IMR-90 (cell line): Measurements from ENCODE around the gene BCL11B. TPM values are rescaled to one million over a fixed set of nuclear protein-coding genes. Genes with fewer than 3 reads are reported as not detected.

ENCODE experiments used
- ATAC-seq: fragments of 200-7000 bp; cut with Tn5 transposase; 2 replicates; pipeline ENCODE4 v1.9.1; 2020; ENCODE audit warnings: low read depth, mild to moderate bottlenecking, moderate library complexity
- BruUV-seq: library from RNA; stranded (reverse); fragments of 400-500 nt; replicated peaks from 2 replicates; lab custom pipeline; 2021; lab: Mats Ljungman, UMichigan
- CTCF ChIA-PET: fragments of 300-600 bp; formaldehyde crosslinking; extraction: SDS; loops from one replicate; lab custom pipeline; 2021; ENCODE audit warnings: antibody characterized with exemption; lab: Yijun Ruan, JAX
- POLR2A ChIA-PET: fragments of 300-600 bp; sonication (Branson Sonifier 250); formaldehyde crosslinking; loops from one replicate; lab custom pipeline; 2022; ENCODE audit warnings: antibody characterized with exemption; ENCODE audit not compliant: unreplicated experiment; lab: Charles Lee
- DNase-seq: peaks from one replicate; pipeline ENCODE4 v3.0.0; 2013
- H2AFZ ChIP-seq: replicated peaks from 2 replicates; pipeline ENCODE3; 2013; ENCODE audit warnings: low read length, mild to moderate bottlenecking; ENCODE audit not compliant: poor library complexity
- H2AK5ac ChIP-seq: 2 replicates; pipeline ENCODE4 v1.6.1; 2013; ENCODE audit warnings: low read depth, low read length, inconsistent platforms
- H2AK9ac ChIP-seq: replicated peaks from 2 replicates; pipeline ENCODE3; 2013; ENCODE audit warnings: mild to moderate bottlenecking, low read depth, low read length, moderate library complexity; ENCODE audit not compliant: poor library complexity
- H2BK120ac ChIP-seq: 2 replicates; pipeline ENCODE4 v1.6.1; 2013; ENCODE audit warnings: low read depth, low read length, inconsistent platforms
- H2BK15ac ChIP-seq: 3 replicates; pipeline ENCODE4 v1.6.1; 2013; ENCODE audit warnings: low read depth, low read length, inconsistent platforms
- H2BK20ac ChIP-seq: 2 replicates; pipeline ENCODE4 v1.6.1; 2013; ENCODE audit warnings: low read depth, mild to moderate bottlenecking, inconsistent platforms, low read length, moderate library complexity
- H2BK5ac ChIP-seq: 2 replicates; pipeline ENCODE4 v1.6.1; 2013; ENCODE audit warnings: mild to moderate bottlenecking, low read depth, low read length, inconsistent platforms; ENCODE audit not compliant: poor library complexity, severe bottlenecking
- H3K14ac ChIP-seq: replicated peaks from 2 replicates; pipeline ENCODE4 v1.6.1; 2013; ENCODE audit warnings: low read depth, low read length, inconsistent platforms
- H3K18ac ChIP-seq: 2 replicates; pipeline ENCODE4 v1.6.1; 2013; ENCODE audit warnings: low read depth, low read length, control low read depth
- H3K23ac ChIP-seq: 2 replicates; pipeline ENCODE4 v1.6.1; 2013; ENCODE audit warnings: low read depth, low read length, inconsistent platforms
- H3K27ac ChIP-seq: 2 replicates; pipeline ENCODE4 v1.5.1; 2013; ENCODE audit warnings: mild to moderate bottlenecking, control low read depth, low read length; ENCODE audit not compliant: insufficient read depth
- H3K27me3 ChIP-seq: 2 replicates; pipeline ENCODE4 v1.6.1; 2013; ENCODE audit warnings: low read length; ENCODE audit not compliant: control insufficient read depth, insufficient read depth
- H3K36me3 ChIP-seq: 2 replicates; pipeline ENCODE4 v1.6.1; 2013; ENCODE audit warnings: low read length, mixed read lengths; ENCODE audit not compliant: control insufficient read depth, insufficient read depth
- H3K4ac ChIP-seq: 2 replicates; pipeline ENCODE4 v1.6.1; 2013; ENCODE audit warnings: low read depth, low read length, inconsistent platforms
- H3K4me1 ChIP-seq: 2 replicates; pipeline ENCODE4 v1.6.1; 2013; ENCODE audit warnings: low read length, mixed read lengths; ENCODE audit not compliant: control insufficient read depth, insufficient read depth
- H3K4me2 ChIP-seq: 2 replicates; pipeline ENCODE4 v1.6.1; 2013; ENCODE audit warnings: low read depth, mild to moderate bottlenecking, control low read depth, low read length, moderate library complexity
- H3K4me3 ChIP-seq: 2 replicates; pipeline ENCODE4 v1.5.1; 2013; ENCODE audit warnings: low read depth, mild to moderate bottlenecking, control low read depth, low read length, moderate library complexity; ENCODE audit not compliant: insufficient read depth
- H3K56ac ChIP-seq: 2 replicates; pipeline ENCODE4 v1.6.1; 2013; ENCODE audit warnings: low read length, inconsistent platforms; ENCODE audit not compliant: insufficient read depth; ENCODE audit errors: extremely low read depth
- H3K79me1 ChIP-seq, 2 experiments: 2 replicates each; pipeline ENCODE4 v1.6.1; 2013; ENCODE audit warnings: low read length in 2 of 2, inconsistent platforms in 1 of 2, low read depth in 1 of 2
- H3K9ac ChIP-seq: 2 replicates; pipeline ENCODE4 v1.6.1; 2013; ENCODE audit warnings: low read depth, low read length, control low read depth
- H3K9me1 ChIP-seq: 2 replicates; pipeline ENCODE4 v1.6.1; 2013; ENCODE audit warnings: low read length, inconsistent platforms; ENCODE audit not compliant: insufficient read depth
- H3K9me3 ChIP-seq: 2 replicates; pipeline ENCODE4 v1.6.1; 2013; ENCODE audit warnings: low read length; ENCODE audit not compliant: control insufficient read depth, insufficient read depth
- H4K20me1 ChIP-seq: 2 replicates; pipeline ENCODE4 v1.6.1; 2013; ENCODE audit warnings: low read length, inconsistent platforms; ENCODE audit not compliant: insufficient read depth
- H4K5ac ChIP-seq: 2 replicates; pipeline ENCODE4 v1.6.1; 2013; ENCODE audit warnings: mild to moderate bottlenecking, low read depth, low read length, control low read depth
- H4K8ac ChIP-seq, 2 experiments: 2 replicates each; pipeline ENCODE4 v1.6.1; 2013; ENCODE audit warnings: low read depth in 2 of 2, low read length in 2 of 2, control low read depth in 1 of 2, inconsistent platforms in 1 of 2
- H4K91ac ChIP-seq: 2 replicates; pipeline ENCODE4 v1.6.1; 2013; ENCODE audit warnings: low read depth, low read length, inconsistent platforms; ENCODE audit not compliant: insufficient read depth
- BHLHE40 ChIP-seq: fragments of 150-350 bp; IDR thresholded peaks from 2 replicates; pipeline ENCODE4 v1.6.1; 2016; ENCODE audit warnings: mild to moderate bottlenecking, low read depth, low read length
- CEBPB ChIP-seq: IDR thresholded peaks from 2 replicates; pipeline ENCODE4 v1.6.1; 2012; ENCODE audit warnings: low read depth, low read length, improper control_type of control experiment
- ELK1 ChIP-seq: fragments of 150-350 bp; IDR thresholded peaks from 2 replicates; pipeline ENCODE4 v1.6.1; 2016; ENCODE audit warnings: low read depth, mild to moderate bottlenecking, low read length, moderate library complexity, borderline replicate concordance
- MAZ ChIP-seq: IDR thresholded peaks from 2 replicates; pipeline ENCODE4 v1.6.1; 2012; ENCODE audit warnings: low read depth, mild to moderate bottlenecking, low read length, improper control_type of control experiment, moderate library complexity, borderline replicate concordance
- RFX5 ChIP-seq: IDR thresholded peaks from 2 replicates; pipeline ENCODE4 v1.8.0; 2012; ENCODE audit warnings: low read depth, mild to moderate bottlenecking, low read length, moderate library complexity
- WGBS, 2 experiments: methylation state at CpG; one replicate each; pipeline versions ENCODE4 v1.1.5 to v1.1.7; 2013; ENCODE audit warnings: missing lambda C conversion rate in 2 of 2; ENCODE audit not compliant: insufficient read length in 1 of 2; ENCODE audit errors: extremely low coverage in 2 of 2; 5-methylcytosine and 5-hydroxymethylcytosine counted together
- dilution Hi-C: fragments of 300-500 bp; cut with HindIII; formaldehyde crosslinking; loops from one replicate; pipeline ENCODE4 v1.14.3; 2018; ENCODE audit warnings: low sequenced_read_pairs; ENCODE audit not compliant: unreplicated experiment
- in situ Hi-C: fragments of 300-500 bp; cut with MboI; formaldehyde crosslinking; loops from 3 replicates; pipeline ENCODE4 v1.14.3; 2019; ENCODE audit warnings: low sequenced_read_pairs, inconsistent platforms, mixed read lengths
- intact Hi-C: fragments of 100-400 bp; cut with micrococcal nuclease; formaldehyde crosslinking; loops from 2 replicates; pipeline ENCODE4 v1.10.0; 2022
- polyA plus RNA-seq, 3 experiments: library from polyadenylated mRNA; depleted of rRNA; stranded (reverse); fragments of >200 nt; gene quantifications; 2 replicates each; pipeline ENCODE4 v1.2.3, GENCODE V29; 2012; ENCODE audit warnings: low replicate concordance in 1 of 3
- total RNA-seq: library from RNA; depleted of rRNA; stranded (reverse); fragments of >200 nt; gene quantifications from 2 replicates; pipeline ENCODE4 v1.2.3, GENCODE V29; 2012

Gene BCL11B
- total and polyA plus RNA-seq, 2 of the 4 experiments (the other 2 are of a cell fraction), result under 0.01 TPM; not detected in 1

- no peak overlapping the region for H3K56ac ChIP-seq
- no peak overlapping the region for H4K5ac ChIP-seq
- H3K9ac ChIP-seq, result no peak overlapping the region
- no peak overlapping the region for H3K4me3 ChIP-seq
- H3K27me3 ChIP-seq, result peaks cover 7% of the 10 kb centered on the region
- H3K4ac ChIP-seq, result no peak overlapping the region
- POLR2A ChIA-PET, result no interaction called here
- H3K9me3 ChIP-seq, result no peaks in the 10 kb centered on the region
- no peaks in the 10 kb centered on the region for H3K79me1 ChIP-seq
- no peak overlapping the region for H2AFZ ChIP-seq
- no peak overlapping the region for H2AK9ac ChIP-seq
- no peak overlapping the region for H4K8ac ChIP-seq
- in situ Hi-C loops, result no loop called here
- no peak overlapping the region for H2BK5ac ChIP-seq
- H3K9me1 ChIP-seq, result no peaks in the 10 kb centered on the region
- H2BK20ac ChIP-seq, result no peak overlapping the region
- no peak overlapping the region for H2BK120ac ChIP-seq
- H4K91ac ChIP-seq, result no peak overlapping the region
- H2BK15ac ChIP-seq, result no peak overlapping the region
- H2AK5ac ChIP-seq, result no peak overlapping the region
- H3K18ac ChIP-seq, result no peak overlapping the region
- H4K20me1 ChIP-seq, result no peaks in the 10 kb centered on the region
- ATAC-seq (no peak), DNase-seq (no peak)
- H3K36me3 ChIP-seq, result no peaks in the 10 kb centered on the region
- no peak overlapping the region for H3K14ac ChIP-seq
- dilution Hi-C loops, result no loop called here
- no TSS peak for BruUV-seq
- TF ChIP-seq MAZ (no peak), RFX5 (no peak), ELK1 (no peak), BHLHE40 (no peak), CEBPB (no peak)
- H3K23ac ChIP-seq, result no peak overlapping the region
- 57% methylated on average over 12 of the region's 19 CpGs; no CpG with 5 or more reads in 1 of the 2 experiments for WGBS, 2 experiments
- intact Hi-C loops, result no loop called here
- no peak overlapping the region for H3K4me2 ChIP-seq
- H3K27ac ChIP-seq, result no peak overlapping the region
- no peaks in the 10 kb centered on the region for H3K4me1 ChIP-seq
- CTCF ChIA-PET, result no interaction called here
Observed at GRCh38 chr14:99280066-99280731, 8.2 kb upstream of the BCL11B start.
